Smooth muscle cell of the umbilical artery (primary cell): ENCODE measurements around the gene RFLNA. TPM values are rescaled to one million over a fixed set of nuclear protein-coding genes. Genes with fewer than 3 reads are reported as not detected.

Source experiments
- total RNA-seq: library from RNA; depleted of rRNA; stranded (reverse); fragments of >200 nt; gene quantifications from 2 replicates; pipeline ENCODE4 v1.2.3, GENCODE V29; 2014

RFLNA gene, protein sequence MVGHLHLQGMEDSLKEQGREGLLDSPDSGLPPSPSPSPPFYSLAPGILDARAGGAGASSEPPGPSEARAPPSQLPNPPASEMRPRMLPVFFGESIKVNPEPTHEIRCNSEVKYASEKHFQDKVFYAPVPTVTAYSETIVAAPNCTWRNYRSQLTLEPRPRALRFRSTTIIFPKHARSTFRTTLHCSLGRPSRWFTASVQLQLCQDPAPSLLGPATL
- total RNA-seq = 51.7 and 76.1 TPM in 2 replicates

GRCh38 chr12:124294780-124295341 lies at the start of gene RFLNA:
TSS of gene RFLNA (plus strand) at chr12:124295093. CDS start at chr12:124295430, 337 bp downstream.

